GM18505 (cell line): Measurements from ENCODE around the gene VSIG4.
"Not testable (repeated sequence)": the region's sequence is repeated elsewhere in the genome, so short reads cannot be mapped to it uniquely, and the experiment has no call there.

ENCODE experiments used
- ATAC-seq: cut with Tn5 transposase; IDR thresholded peaks from one replicate; pipeline ENCODE4 v1.9.1; 2021; ENCODE audit not compliant: unreplicated experiment
- POLR2A ChIP-seq: IDR thresholded peaks from 4 replicates; pipeline ENCODE4 v1.6.1; 2011; ENCODE audit warnings: borderline replicate concordance; ENCODE audit not compliant: insufficient read depth, insufficient read length; ENCODE audit errors: extremely low read depth

The VSIG4 gene

GRCh38 chrX:66039944-66040343 is at the start of gene VSIG4:
Gene VSIG4, minus strand, starts transcription at chrX:66040080. Its CDS starts 82 bp downstream, at chrX:66039998.
- no peak for ATAC-seq
- TF ChIP-seq POLR2A = no peak

GRCh38 chrX:66076801-66077200 is 36.9 kb upstream of the VSIG4 start:
- TF ChIP-seq POLR2A = no peak
- ATAC-seq = no peak

- ATAC-seq = no peak
- TF ChIP-seq POLR2A = no peak
Measured at GRCh38 chrX:66074920-66075879, 35.3 kb upstream of the VSIG4 start.

GRCh38 chrX:66071126-66071525 is 31.2 kb upstream of the VSIG4 start:
- no peak for TF ChIP-seq POLR2A
- ATAC-seq = no peak

GRCh38 chrX:66064261-66064660 is 24.4 kb upstream of the VSIG4 start:
- ATAC-seq = no peak
- TF ChIP-seq POLR2A = no peak

GRCh38 chrX:66057019-66057418 is 17.1 kb upstream of the VSIG4 start:
- ATAC-seq = not testable (repeated sequence)

- no peak for ATAC-seq
- TF ChIP-seq POLR2A = no peak
Measured at GRCh38 chrX:66054978-66055377, 15.1 kb upstream of the VSIG4 start.

- TF ChIP-seq POLR2A = no peak
- ATAC-seq = no peak
Measured at GRCh38 chrX:66053414-66053813, 13.5 kb upstream of the VSIG4 start.

- TF ChIP-seq POLR2A = no peak
- ATAC-seq = no peak
Measured at GRCh38 chrX:66051980-66052379, 12.1 kb upstream of the VSIG4 start.

GRCh38 chrX:66050140-66050569 is 10.3 kb upstream of the VSIG4 start:
- no peak for TF ChIP-seq POLR2A
- no peak for ATAC-seq

GRCh38 chrX:66049056-66049455 is 9.2 kb upstream of the VSIG4 start:
- no peak for ATAC-seq
- TF ChIP-seq POLR2A = no peak

- peak; percentile 79 for ATAC-seq
- TF ChIP-seq POLR2A = no peak
Measured at GRCh38 chrX:66046612-66047235, 6.8 kb upstream of the VSIG4 start.

- no peak for TF ChIP-seq POLR2A
- ATAC-seq = no peak
Measured at GRCh38 chrX:66045894-66046293, 6.0 kb upstream of the VSIG4 start.

- no peak for TF ChIP-seq POLR2A
- no peak for ATAC-seq
Measured at GRCh38 chrX:66043584-66043983, 3.7 kb upstream of the VSIG4 start.
